H9 (cell line): ENCODE measurements around the gene PRKAR2B. TPM values are rescaled to one million over a fixed set of nuclear protein-coding genes. Genes with fewer than 3 reads are reported as not detected.

Experiments
- DNase-seq: peaks from one replicate; pipeline ENCODE4 v3.0.0-alpha.2; 2017
- H2AFZ ChIP-seq: one replicate; pipeline ENCODE4 v1.6.1; 2013; ENCODE audit warnings: mild to moderate bottlenecking, low read length, control low read depth, moderate library complexity
- H2AK5ac ChIP-seq: 2 replicates; pipeline ENCODE4 v1.6.1; 2013; ENCODE audit warnings: low read length, control low read depth, mixed read lengths; ENCODE audit not compliant: insufficient read length
- H2BK120ac ChIP-seq: one replicate; pipeline ENCODE4 v1.6.1; 2013; ENCODE audit warnings: low read depth, mild to moderate bottlenecking, low read length, control low read depth, inconsistent platforms; ENCODE audit not compliant: poor library complexity, severe bottlenecking
- H2BK12ac ChIP-seq: 2 replicates; pipeline ENCODE4 v1.6.1; 2013; ENCODE audit warnings: low read length, control low read depth, mixed read lengths, low read depth; ENCODE audit not compliant: insufficient read length
- H2BK15ac ChIP-seq: 2 replicates; pipeline ENCODE4 v1.6.1; 2013; ENCODE audit warnings: low read depth, low read length, control low read depth
- H2BK20ac ChIP-seq: one replicate; pipeline ENCODE4 v1.6.1; 2013; ENCODE audit warnings: low read depth, mild to moderate bottlenecking, low read length, control low read depth, inconsistent platforms; ENCODE audit not compliant: poor library complexity, severe bottlenecking
- H2BK5ac ChIP-seq: 2 replicates; pipeline ENCODE4 v1.6.1; 2013; ENCODE audit warnings: low read length, control low read depth, mixed read lengths; ENCODE audit not compliant: insufficient read length
- H3K14ac ChIP-seq: 2 replicates; pipeline ENCODE4 v1.6.1; 2013; ENCODE audit warnings: low read length, control low read depth; ENCODE audit not compliant: insufficient read depth
- H3K18ac ChIP-seq: 2 replicates; pipeline ENCODE4 v1.6.1; 2013; ENCODE audit warnings: low read depth, mild to moderate bottlenecking, mixed read lengths, low read length, control low read depth; ENCODE audit not compliant: insufficient read length
- H3K23ac ChIP-seq: 2 replicates; pipeline ENCODE4 v1.6.1; 2013; ENCODE audit warnings: low read length, control low read depth, mixed read lengths, low read depth; ENCODE audit not compliant: insufficient read length
- H3K23me2 ChIP-seq: 2 replicates; pipeline ENCODE4 v1.6.1; 2013; ENCODE audit warnings: low read depth, mild to moderate bottlenecking, mixed read lengths, low read length, control low read depth; ENCODE audit not compliant: insufficient read length, poor library complexity, severe bottlenecking
- H3K27ac ChIP-seq: 2 replicates; pipeline ENCODE4 v1.5.1; 2013; ENCODE audit warnings: low read length, control low read depth, mixed read lengths, low read depth; ENCODE audit not compliant: insufficient read length
- H3K27me3 ChIP-seq: 2 replicates; pipeline ENCODE4 v1.6.1; 2013; ENCODE audit warnings: low read length, control low read depth, inconsistent platforms; ENCODE audit not compliant: insufficient read depth
- H3K4ac ChIP-seq: 2 replicates; pipeline ENCODE4 v1.6.1; 2013; ENCODE audit warnings: low read depth, mild to moderate bottlenecking, control low read depth, inconsistent platforms, low read length, moderate library complexity
- H3K4me1 ChIP-seq: 2 replicates; pipeline ENCODE4 v1.6.1; 2013; ENCODE audit warnings: low read length, control low read depth, inconsistent platforms; ENCODE audit not compliant: insufficient read depth
- H3K4me2 ChIP-seq: 2 replicates; pipeline ENCODE4 v1.6.1; 2013; ENCODE audit warnings: low read length, control low read depth, mixed read lengths; ENCODE audit not compliant: insufficient read length, insufficient read depth
- H3K56ac ChIP-seq: 2 replicates; pipeline ENCODE4 v1.6.1; 2013; ENCODE audit warnings: low read depth, mild to moderate bottlenecking, mixed read lengths, low read length, control low read depth; ENCODE audit not compliant: insufficient read length
- H3K79me1 ChIP-seq: 2 replicates; pipeline ENCODE4 v1.6.1; 2013; ENCODE audit warnings: low read depth, mild to moderate bottlenecking, moderate library complexity, low read length, control low read depth, inconsistent platforms; ENCODE audit not compliant: insufficient read depth, poor library complexity, severe bottlenecking
- H3K79me2 ChIP-seq: 2 replicates; pipeline ENCODE4 v1.6.1; 2013; ENCODE audit warnings: low read length, control low read depth, inconsistent platforms; ENCODE audit not compliant: insufficient read depth
- H3K9ac ChIP-seq: 2 replicates; pipeline ENCODE4 v1.6.1; 2013; ENCODE audit warnings: low read length, control low read depth, mixed read lengths; ENCODE audit not compliant: insufficient read length; ENCODE audit errors: extremely low read depth
- H3K9me3 ChIP-seq: one replicate; pipeline ENCODE4 v1.6.1; 2013; ENCODE audit warnings: low read depth, low read length, inconsistent platforms; ENCODE audit not compliant: control insufficient read depth
- H3T11ph ChIP-seq: one replicate; pipeline ENCODE4 v1.6.1; 2013; ENCODE audit warnings: mild to moderate bottlenecking, low read length, control low read depth, inconsistent platforms
- H4K20me1 ChIP-seq: one replicate; pipeline ENCODE4 v1.6.1; 2013; ENCODE audit not compliant: control insufficient read depth, insufficient read length, insufficient read depth
- H4K5ac ChIP-seq: 2 replicates; pipeline ENCODE4 v1.6.1; 2013; ENCODE audit warnings: low read depth, mild to moderate bottlenecking, mixed read lengths, low read length, control low read depth; ENCODE audit not compliant: insufficient read length
- H4K8ac ChIP-seq: replicated peaks from 2 replicates; pipeline ENCODE4 v1.6.1; 2013; ENCODE audit warnings: low read length, control low read depth, mixed read lengths, low read depth; ENCODE audit not compliant: insufficient read length
- H4K91ac ChIP-seq: 2 replicates; pipeline ENCODE4 v1.6.1; 2013; ENCODE audit warnings: low read depth, mild to moderate bottlenecking, moderate library complexity, mixed read lengths, low read length, control low read depth; ENCODE audit not compliant: insufficient read length
- H3K27ac Mint-ChIP-seq, 3 experiments: 2 replicates in 2 of 3; 3 replicates in 1 of 3; pipeline ENCODE4 v1.8.0; 2020 to 2021; ENCODE audit warnings: mixed read lengths in 3 of 3, mild to moderate bottlenecking in 1 of 3, moderate library complexity in 1 of 3
- H3K27me3 Mint-ChIP-seq: 2 replicates; pipeline ENCODE4 v1.8.0; 2021; ENCODE audit warnings: low read depth, mild to moderate bottlenecking, moderate library complexity, mixed read lengths
- H3K36me3 Mint-ChIP-seq, 3 experiments: 2 replicates in 2 of 3; 3 replicates in 1 of 3; pipeline ENCODE4 v1.8.0; 2020 to 2021; ENCODE audit warnings: low read depth in 3 of 3, mixed read lengths in 3 of 3; ENCODE audit not compliant: insufficient read depth in 1 of 3
- H3K4me1 Mint-ChIP-seq, 2 experiments: 2 replicates each; pipeline ENCODE4 v1.8.0; 2020; ENCODE audit warnings: mixed read lengths in 2 of 2
- H3K4me3 Mint-ChIP-seq, 2 experiments: 2 replicates in 1 of 2; 3 replicates in 1 of 2; pipeline ENCODE4 v1.8.0; 2020 to 2021; ENCODE audit warnings: mild to moderate bottlenecking in 2 of 2, mixed read lengths in 2 of 2, moderate library complexity in 1 of 2
- H3K9me3 Mint-ChIP-seq, 2 experiments: 2 replicates in 1 of 2; 3 replicates in 1 of 2; pipeline ENCODE4 v1.8.0; 2020; ENCODE audit warnings: mild to moderate bottlenecking in 2 of 2, mixed read lengths in 2 of 2, moderate library complexity in 1 of 2
- CTCF ChIP-seq: fragments of 200-600 bp; sonication (generic); conservative IDR thresholded peaks from 3 replicates; pipeline ENCODE4 v1.8.0; 2021; ENCODE audit warnings: antibody characterized with exemption, mild to moderate bottlenecking
- WGBS: extraction: QIAGEN DNeasy Blood & Tissue Kit; methylation state at CpG from one replicate; pipeline ENCODE4 v1.1.7; 2013; ENCODE audit warnings: missing lambda C conversion rate, low lambda C conversion rate, mixed read lengths; ENCODE audit not compliant: insufficient read length; ENCODE audit errors: extremely low coverage; 5-methylcytosine and 5-hydroxymethylcytosine counted together
- total RNA-seq: library from RNA; stranded (reverse); gene quantifications from 2 replicates; pipeline ENCODE4 v1.2.1, GENCODE V29; 2021

The PRKAR2B gene
- total RNA-seq, 1 experiment from 2014 or later: 16.6 TPM

- no CpG with 5 or more reads among the region's 4 CpGs for WGBS
- no peaks in the 10 kb centered on the region for H3K79me1 ChIP-seq
- H3K27ac Mint-ChIP-seq: no peak overlapping the region
- H4K5ac ChIP-seq: no peak overlapping the region
- no peak overlapping the region for H2BK120ac ChIP-seq
- H3K4me1 ChIP-seq: no peaks in the 10 kb centered on the region
- no peak overlapping the region for H4K91ac ChIP-seq
- H3K18ac ChIP-seq: no peak overlapping the region
- no peak overlapping the region for H3K56ac ChIP-seq
- no peaks in the 10 kb centered on the region for H3K4me1 Mint-ChIP-seq
- H3K9me3 ChIP-seq: no peaks in the 10 kb centered on the region
- no peaks in the 10 kb centered on the region for H3K27me3 ChIP-seq
- H3K36me3 Mint-ChIP-seq: peaks cover 0 to 5% (median 0%) of the 10 kb centered on the region in 3 experiments; a peak in 2 of 7 replicates
- no peak overlapping the region for H3K14ac ChIP-seq
- no peak overlapping the region for H3K4ac ChIP-seq
- H3K27me3 Mint-ChIP-seq: peaks cover 2% of the 10 kb centered on the region
- no peak for DNase-seq
- H4K8ac ChIP-seq: no peak overlapping the region
- no peak overlapping the region for H3K4me3 Mint-ChIP-seq
- TF ChIP-seq CTCF: no peak
- no peaks in the 10 kb centered on the region for H4K20me1 ChIP-seq
- no peak overlapping the region for H3K27ac ChIP-seq
- no peak overlapping the region for H2BK20ac ChIP-seq
- H3K23me2 ChIP-seq: no peaks in the 10 kb centered on the region
- H2AK5ac ChIP-seq: no peak overlapping the region
- H2BK5ac ChIP-seq: no peak overlapping the region
- no peak overlapping the region for H3K23ac ChIP-seq
- no peak overlapping the region for H3K4me2 ChIP-seq
- peaks cover 5 to 9% of the 10 kb centered on the region in 2 experiments; a peak in 3 of 5 replicates for H3K9me3 Mint-ChIP-seq
- H2BK15ac ChIP-seq: no peak overlapping the region
- no peak overlapping the region for H3T11ph ChIP-seq
- H2BK12ac ChIP-seq: no peak overlapping the region
- H2AFZ ChIP-seq: no peak overlapping the region
- H3K9ac ChIP-seq: no peak overlapping the region
- no peaks in the 10 kb centered on the region for H3K79me2 ChIP-seq
Measured at GRCh38 chr7:107036535-107036934, 8.0 kb upstream of the PRKAR2B start.
